GM19324 (cell line): ENCODE results near the gene HPCAL1.

ENCODE experiments used
- ATAC-seq: cut with Tn5 transposase; IDR thresholded peaks from one replicate; pipeline ENCODE4 v1.9.1; 2021; ENCODE audit warnings: mild to moderate bottlenecking, moderate library complexity; ENCODE audit not compliant: unreplicated experiment, low FRiP score

Gene HPCAL1

DNA sequence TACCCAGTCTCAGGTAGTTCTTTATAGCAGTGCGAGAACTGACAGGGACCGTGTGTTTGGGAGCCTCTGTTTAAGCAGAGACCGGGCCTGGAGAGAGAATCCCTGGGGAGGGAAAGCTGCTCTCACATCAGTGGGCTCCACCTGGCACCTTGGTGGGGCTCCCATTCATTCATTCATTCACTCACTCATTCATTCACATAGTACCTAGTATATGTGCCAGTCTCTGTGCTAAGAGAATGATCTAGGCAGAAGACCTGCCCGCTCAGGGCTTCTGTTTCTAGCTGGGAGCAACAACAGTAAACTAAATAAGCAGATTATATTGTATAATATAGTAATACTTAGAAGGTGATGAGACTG is 17.8 kb downstream of the HPCAL1 start:
- ATAC-seq: no peak

DNA sequence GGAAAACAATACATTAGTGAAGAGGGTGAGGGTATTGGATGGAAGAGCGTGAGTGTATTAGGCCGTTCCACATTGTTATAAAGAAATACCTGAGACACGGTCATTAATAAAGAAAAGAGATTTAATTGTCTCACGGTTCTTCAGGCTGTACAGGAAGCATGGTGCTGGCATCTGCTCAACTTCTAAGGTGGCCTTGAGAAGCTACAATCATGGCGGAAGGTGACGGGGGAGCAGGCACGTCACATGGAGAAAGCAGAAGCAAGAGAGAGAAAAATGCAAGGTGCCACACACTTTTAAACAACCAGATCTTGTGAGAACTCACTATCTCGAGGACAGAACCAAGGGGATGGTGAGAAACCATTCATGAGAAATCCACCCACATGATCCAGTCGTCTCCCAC is 18.2 kb downstream of the HPCAL1 start:
- no peak for ATAC-seq

DNA sequence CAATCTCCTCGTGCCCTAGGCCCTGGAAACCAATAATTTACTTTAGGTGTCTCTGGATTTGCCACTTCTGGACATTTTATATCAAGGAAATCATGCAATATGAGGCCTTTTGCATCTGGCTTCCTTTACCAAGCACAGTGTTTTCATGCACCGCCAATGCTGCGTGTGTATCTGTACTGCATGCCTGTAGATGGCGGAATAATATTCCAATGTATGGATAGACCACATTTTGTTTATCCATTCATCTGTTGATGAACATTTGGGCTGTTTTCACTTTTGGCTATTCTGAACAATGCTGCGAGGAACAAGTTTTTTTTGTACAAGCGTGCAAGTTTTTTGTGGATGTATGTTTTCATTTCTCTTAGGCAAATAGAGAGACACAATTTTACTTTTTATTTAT is 18.9 kb downstream of the HPCAL1 start:
- ATAC-seq: no peak

DNA sequence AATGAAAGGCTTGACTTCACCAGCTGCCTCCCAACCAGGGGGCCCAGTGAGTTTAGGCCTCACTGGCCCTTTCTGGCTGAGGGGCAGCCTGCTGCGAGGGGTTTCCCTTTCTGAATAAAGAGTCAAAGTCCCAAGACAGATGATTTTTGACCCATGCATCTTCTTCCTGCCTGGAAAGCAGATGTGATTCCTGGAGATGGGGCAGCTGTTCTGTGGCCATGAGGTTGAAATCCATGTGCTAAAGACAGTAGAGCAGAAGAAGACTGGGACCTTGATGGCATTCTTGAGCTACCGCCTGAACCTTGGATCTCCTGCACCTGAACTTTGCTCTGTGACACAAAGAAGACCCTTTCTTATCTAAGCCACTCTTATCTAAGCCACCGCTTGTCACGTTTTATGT is 19.8 kb downstream of the HPCAL1 start:
- no peak for ATAC-seq

DNA sequence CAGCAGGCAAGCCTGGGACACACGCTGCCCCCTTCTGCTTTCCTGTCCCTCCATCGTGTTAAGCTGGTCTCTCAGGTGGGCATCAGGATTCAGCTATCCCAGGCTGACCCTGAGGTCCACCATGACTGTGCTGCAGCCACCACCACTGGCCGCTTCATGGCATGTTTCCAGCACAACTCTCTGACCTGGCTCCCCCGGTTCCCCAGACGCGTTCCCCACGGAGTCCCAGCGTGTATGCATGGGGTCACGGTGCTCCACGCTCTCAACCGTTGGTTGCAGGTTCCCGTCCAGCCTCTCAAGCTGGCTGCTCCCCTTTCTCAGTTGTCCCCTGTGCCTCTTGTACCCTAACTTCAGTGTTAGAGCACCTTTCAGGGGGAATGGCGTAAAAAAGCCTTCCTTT is 20.3 kb downstream of the HPCAL1 start:
- no peak for ATAC-seq

DNA sequence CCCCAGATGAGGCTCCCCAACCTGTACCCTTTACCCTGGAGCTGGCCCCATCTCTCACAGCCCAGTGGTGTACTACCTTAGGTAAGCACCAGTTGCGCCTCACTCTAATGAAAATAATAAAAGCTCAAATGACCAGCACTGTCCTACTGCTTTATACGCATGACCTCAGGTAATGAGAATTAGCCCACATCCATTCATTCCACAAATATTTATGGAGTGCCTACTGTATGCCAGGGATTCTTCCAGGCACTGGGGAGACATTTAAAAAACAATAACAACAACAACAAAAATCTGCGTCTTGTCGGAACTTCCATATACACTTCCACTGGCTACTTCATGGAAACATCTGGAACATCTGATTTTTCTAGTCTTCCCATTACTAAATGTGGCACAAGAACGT is 20.8 kb downstream of the HPCAL1 start:
- no peak for ATAC-seq

DNA sequence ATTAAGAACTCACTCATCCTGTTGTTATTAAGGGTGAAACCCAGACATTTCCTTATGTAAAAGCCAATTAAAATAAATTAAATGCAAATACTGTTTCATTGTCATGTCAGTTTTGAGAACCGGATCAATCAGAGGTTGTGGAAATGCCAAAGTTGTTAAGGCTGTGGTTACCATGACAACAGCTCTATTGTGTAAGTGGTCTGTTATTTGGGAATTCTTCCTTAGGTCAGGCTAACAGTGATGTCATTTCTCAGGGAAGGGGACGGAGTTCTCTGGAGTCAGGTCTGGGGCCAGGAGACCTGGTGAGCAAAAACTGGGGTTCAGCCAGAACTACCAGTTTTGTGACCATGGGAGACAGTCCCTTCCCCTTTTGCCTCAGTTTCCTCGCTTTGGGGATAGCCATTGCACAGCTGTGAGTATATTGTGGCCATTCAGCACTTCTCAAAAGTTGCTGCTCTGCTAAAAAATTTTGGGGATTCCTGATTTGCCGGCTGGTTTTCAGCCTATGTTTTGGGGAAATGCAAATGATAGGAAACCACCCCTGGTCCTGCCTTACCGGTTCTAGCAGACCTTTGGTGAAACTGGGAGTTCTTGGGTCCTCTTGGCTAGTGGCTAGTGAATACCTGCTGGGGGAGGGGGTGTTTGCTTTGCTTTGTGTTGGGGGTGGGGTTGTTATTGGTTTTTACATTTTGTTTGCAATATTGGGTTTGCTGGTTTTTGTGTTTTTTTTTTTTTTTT is 21.6 kb downstream of the HPCAL1 start:
- ATAC-seq: no peak

DNA sequence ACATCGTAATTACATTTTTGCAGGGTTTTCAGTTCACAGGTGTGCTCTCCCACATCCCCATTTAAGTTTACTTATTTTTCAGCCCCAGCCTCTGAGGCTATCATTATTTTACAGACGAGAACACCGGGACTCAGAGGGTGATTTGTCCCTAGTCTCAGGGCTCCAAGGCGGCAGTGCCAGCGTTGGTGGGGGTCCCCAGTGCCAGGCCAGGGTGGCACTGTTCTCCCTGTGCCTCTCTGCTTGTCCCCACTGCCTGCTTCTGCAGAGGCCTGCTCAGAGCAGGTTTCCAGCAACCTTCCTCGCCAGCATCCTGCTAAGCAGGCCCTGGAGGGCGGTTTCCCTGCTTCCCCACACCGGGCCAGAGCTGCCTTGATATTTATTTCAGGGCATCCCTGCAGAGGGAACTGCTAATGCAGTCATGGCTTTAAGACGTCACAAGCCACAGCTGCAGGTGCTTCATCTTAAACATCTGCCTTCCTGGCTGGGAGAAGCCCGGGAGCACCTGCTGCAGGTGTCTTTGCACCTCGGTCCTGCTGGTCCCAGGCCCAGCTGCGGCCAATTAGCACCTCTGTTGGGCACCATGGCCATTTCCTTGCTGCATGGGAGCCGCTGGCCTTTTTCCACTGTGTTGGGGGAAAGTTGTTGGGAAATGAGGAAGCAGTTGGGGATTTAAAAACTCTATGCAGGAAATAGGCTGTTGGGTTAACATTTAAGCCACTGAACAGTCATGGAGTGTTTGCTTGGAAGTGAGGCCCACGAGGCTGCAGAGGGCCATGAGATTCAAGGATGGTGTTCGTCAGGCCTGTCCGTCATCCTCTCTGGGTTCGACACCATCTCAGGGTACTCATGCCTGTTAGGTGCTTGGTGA is 22.8 kb downstream of the HPCAL1 start:
- ATAC-seq: no peak

DNA sequence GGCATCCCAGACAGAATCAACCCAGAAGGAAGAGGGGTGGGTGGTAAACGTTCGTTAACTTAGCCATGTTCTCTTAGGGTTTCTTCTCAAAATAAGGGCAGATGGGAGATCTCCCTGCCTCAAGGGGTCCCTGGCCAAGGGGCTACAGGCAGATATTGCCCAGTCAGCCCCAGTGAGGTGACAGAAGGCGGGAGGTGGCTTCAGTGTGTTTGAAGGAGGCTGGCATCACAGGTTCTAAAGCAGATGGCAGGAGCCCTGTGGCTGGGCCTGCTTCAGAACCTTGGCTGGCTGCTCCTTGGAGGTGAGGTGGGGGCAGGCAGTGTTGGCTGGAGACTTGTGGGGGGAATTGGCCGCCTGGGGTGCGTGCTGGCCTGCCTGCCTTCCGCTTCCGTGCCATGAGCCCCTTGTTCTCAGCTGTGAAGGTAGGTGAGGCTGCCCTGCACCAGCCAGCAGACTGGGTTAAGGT is 23.5 kb downstream of the HPCAL1 start:
- no peak for ATAC-seq

DNA sequence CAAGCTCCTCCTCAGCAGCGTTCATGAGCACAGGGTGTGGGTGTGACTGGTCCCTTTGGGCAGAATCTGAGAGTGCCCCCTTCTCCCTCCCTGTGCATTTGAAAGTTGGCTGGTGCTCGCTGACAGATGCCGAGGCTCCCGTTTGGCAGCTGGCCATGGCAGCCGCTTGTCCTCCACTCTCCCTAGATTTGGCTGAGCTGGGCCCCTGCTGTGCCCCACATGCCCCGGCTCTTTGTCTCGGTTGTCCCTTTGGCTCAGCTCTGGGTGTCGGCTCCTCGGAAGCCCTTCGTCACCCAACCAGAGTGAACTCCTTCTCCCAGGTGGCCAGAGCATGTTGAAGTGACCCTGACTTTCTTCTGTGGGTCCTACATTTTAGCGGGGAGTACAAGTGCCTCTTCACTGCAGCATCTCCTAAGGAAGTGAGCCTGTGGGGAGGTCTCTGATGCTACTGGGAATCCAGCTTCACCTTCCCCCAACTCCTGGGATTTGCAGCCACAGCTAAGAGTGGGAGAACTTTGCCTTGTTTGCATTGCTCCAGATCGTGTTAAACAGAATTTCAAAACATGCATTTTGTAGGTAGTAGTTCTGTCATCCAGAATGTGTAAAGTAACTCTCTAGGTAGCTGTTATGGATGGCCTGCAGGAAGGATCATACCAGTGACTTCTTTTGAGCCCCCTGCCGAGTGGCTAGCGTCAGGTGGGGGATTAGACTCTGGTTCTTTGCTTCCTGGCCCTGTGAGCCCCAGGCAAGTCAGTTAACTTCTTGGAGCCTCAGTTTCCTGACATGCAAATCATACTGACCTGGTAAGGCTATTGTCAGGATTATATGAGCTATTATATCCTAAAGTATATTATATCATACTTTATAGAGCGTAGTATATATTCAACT is 24.2 kb downstream of the HPCAL1 start:
- ATAC-seq: no peak

DNA sequence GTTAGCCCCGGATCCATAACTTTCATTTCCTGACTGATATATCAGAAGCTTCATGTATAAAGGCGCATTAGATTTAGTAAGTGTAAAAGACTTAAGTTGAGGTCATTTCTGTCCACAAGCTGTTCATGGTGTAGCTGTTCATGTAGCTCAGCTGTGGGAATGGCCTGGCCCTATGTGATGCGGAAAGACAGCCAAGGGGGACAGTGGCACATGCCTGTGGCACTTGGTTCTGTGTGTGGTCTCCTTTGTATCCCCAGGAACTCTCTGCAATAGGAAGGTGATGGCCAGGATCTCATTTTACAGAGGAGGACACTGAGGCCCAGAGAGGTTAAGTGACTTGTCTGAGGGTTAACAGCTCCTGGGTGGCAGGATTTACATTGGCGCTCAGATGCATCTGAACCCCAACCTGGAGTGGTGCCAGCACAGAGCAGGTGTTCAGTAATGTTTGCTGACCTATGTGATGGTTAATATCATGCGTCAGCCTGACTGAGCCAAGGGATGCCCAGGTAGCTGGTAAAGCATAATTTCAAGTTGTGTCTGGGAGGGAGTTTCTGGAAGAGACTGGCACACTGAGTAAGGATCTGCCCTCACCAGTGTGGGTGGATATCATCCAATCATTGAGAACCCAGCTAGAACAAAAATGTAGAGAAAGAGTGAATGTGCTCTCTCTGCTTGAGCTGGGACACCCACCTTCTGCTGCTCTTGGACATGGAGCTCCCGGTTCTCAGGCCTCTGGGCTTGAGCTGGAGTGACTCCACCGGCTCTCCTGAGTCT is 25.4 kb downstream of the HPCAL1 start:
- no peak for ATAC-seq

DNA sequence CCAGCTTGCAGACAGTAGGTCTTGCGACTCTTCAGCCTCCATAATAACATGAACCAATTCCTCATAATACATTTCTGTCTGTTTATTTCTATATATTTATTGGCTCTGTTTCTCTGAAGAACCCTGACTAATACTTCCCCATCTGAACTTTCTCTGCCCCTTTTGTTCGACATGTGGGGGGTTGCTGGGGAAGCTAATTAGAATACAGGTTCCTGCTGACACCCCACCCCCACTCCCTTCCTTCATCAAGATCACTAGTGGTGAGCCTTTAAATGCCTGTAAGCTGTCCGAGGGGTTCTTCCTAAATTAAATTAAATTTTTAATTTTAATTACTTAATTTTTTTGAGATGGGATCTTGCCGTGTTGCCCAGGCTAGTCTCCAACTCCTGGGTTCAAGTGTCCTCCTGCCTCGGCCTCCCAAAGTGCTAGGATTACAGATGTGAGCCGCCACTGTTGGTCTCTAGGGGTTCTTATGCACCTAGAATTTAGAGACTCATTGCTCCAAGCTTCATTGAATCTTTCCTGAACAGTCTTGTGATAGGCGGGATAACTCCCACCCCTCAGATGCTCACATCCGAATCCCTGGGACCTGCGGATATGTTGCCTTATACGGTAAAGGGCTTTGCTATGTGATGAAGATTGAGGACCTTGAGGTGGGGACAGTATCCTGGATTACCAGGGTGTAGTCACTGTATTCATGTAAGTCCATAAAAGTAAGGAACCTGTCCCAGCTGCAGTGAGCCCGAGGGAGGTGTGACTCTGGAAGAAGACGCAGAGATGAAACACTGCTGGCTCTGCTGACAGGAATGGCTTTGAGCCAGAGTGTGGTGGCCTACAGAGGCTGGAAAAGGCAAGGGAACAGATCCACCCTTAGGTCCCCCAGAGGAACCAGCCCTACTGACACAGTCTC is 26.2 kb downstream of the HPCAL1 start:
- ATAC-seq: no peak

DNA sequence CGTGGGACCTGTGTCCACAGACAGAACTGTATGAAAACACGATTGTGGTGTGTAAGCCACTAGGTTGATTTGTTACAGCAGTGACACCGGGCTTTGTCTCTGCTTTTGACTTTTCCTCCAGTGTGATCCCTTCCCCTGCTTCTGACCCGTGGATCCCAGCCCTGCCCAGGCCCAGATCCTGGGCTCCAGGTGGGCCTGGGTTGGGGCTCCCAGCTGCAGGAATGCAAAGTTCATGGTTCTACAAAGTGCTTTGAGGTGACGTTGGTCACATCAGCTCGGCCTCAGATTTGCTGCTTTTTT is 26.8 kb downstream of the HPCAL1 start:
- no peak for ATAC-seq

DNA sequence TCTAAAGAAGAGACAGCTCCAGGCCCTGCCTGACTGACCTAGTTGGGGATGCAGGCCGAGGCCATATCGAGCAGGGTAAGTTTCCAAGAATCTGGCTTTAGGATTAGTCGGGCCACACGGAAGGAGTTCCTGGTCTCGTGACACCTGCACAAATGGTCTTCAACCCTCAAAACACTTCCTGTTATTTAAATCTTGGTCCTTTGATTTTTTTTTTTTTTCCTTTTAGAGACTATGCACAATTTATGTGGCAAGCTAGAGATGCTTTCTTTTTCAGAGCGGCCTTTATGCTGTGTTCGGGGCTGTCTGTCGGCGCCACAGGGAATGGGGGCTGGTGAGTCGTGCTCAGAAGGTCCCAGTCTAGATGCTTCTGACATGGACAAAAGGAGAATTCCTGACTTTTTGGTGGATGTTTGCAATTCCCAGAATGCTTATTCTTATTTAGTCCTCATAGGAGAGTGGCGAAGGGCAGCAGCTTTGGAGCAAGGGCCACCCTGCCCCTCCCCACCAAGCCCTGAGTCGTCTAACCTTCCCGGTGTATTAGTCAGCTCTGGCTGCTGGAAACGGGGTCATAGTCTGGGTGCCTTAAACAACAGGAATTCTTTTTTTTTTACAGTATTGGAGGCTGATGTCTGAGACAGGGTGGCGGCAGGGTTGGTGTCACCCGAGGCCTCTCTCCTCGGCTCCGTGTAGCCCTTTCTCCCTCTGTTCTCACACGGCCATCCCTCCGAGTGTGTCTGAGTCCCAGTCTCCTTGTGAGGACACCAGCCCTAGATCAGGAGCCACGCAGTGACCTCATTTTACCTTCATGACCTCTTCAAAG is 27.4 kb downstream of the HPCAL1 start:
- no peak for ATAC-seq

DNA sequence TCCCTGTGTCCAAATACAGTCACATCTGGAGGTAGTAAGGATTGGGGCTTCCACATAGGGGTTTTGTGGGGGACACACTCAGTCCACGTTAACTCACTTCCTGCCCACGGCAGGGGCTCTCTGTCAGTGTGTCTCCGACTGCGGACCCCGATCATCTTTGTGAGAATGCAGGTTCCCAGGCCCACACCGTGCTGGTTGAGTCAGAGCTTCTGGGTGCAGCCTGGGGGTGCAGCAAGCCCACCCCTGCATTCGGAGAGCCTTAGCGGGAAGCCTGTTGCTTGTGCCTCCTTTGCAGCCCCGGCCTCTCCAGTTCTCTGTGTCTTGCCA is 28.0 kb downstream of the HPCAL1 start:
- ATAC-seq: no peak

DNA sequence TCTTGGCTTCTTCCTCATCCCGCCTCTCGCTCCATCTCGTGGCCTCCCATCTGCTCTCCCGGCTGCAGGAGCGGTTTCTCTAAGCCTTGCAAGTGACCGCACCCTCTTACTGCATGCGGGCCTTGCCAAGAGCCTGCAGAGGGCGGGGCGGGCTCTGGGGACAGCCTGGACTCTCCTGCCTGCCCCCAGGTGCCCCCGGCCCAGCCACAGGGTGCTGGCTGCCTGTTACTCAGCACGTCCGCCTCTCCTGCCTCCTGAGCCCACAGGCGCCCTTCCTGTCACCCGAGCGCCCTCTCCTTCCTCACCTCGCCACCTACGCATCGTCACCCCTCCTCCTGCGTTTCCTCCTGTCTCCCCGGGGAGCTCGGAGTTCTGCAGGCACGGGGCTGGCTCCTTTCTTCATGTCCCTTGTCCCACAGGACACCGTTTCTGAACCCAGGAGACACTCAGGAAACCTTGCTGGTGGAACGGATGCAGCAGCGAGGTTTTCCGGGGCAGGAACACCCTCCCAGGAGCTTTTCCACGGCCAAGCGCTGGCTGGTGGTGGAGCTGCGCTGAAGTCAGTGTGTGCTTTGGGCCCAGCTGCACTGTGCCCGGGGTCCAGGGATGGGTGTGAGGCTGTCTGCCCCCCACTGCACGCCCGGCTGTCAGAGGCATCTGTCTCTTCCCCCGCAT is 28.5 kb downstream of the HPCAL1 start:
- ATAC-seq: peak; percentile 53

DNA sequence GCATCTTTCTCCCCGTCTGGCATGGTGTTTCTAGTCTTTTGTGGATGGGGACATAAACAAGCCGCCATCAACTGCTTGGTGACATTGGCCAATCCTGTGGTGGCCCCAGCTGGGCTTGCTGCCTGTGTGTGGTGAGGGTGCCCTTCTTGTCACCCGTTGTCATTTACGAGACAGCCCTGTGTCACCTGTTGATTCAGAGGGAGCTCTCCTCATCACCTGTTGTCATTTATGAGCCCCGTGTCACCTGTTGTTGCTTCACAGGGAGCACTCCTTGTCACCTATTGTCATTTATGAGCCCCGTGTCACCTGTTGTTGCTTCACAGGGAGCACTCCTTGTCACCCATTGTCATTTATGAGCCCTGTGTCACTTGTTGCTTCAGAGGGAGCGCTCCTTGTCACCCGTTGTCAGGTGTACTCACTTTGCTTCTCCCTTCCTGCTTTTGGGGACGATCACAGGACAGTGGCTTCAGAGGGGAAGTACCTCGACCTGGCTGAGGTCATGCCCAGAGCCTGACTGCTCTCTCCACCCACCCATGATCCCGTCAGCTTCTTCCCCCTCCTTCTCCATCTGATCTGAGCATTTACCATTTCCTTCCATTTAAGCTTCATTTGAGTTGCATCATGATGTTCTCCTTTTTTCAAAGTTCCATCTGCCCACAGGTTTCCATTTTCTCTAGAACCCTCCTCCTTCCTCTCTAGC is 29.1 kb downstream of the HPCAL1 start:
- ATAC-seq: no peak
